ENCODE measurements around the gene SYTL2. TPM values are rescaled to one million over a fixed set of nuclear protein-coding genes. Genes with fewer than 3 reads are reported as not detected.

The SYTL2 gene
- total RNA-seq, 4 donors from 2014 or later = 11.6 to 18.6 (median 14.5) TPM

DNA sequence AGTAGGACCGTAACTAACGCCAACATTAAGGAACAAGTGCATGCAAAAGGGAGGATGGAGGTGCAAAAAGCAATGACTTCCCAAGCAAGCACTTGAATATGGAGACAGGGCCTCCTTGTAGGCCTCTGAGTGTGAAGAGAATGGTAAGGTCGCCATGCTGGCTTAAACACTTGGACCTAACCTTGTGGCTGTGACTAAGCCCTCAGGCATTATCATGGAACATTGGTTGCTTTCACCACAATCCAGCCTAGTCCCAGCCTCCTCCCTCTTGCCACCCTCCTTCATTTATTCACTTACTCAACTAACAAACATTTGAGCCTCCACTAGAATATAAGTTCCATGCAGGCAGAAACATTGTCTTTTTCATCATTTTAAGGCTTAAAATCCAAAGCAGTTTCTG lies 11.9 kb upstream of the SYTL2 start:
- H3K27ac ChIP-seq = no peak overlapping the region
- H3K27me3 ChIP-seq = no peaks in the 10 kb centered on the region
- peaks cover 9% of the 10 kb centered on the region for H3K4me1 ChIP-seq
- WGBS = 93% methylated on average over 3 of the region's 3 CpGs
- no peaks in the 10 kb centered on the region for H3K9me3 ChIP-seq
- TF ChIP-seq EP300 (IDR thresholded peaks at IDR 0.05) (no peak), POLR2AphosphoS5 (IDR thresholded peaks at IDR 0.05) (no peak), POLR2A (IDR thresholded peaks at IDR 0.05) (no peak)
- TF ChIP-seq, protein P1, sequence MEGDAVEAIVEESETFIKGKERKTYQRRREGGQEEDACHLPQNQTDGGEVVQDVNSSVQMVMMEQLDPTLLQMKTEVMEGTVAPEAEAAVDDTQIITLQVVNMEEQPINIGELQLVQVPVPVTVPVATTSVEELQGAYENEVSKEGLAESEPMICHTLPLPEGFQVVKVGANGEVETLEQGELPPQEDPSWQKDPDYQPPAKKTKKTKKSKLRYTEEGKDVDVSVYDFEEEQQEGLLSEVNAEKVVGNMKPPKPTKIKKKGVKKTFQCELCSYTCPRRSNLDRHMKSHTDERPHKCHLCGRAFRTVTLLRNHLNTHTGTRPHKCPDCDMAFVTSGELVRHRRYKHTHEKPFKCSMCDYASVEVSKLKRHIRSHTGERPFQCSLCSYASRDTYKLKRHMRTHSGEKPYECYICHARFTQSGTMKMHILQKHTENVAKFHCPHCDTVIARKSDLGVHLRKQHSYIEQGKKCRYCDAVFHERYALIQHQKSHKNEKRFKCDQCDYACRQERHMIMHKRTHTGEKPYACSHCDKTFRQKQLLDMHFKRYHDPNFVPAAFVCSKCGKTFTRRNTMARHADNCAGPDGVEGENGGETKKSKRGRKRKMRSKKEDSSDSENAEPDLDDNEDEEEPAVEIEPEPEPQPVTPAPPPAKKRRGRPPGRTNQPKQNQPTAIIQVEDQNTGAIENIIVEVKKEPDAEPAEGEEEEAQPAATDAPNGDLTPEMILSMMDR (IDR thresholded peaks at IDR 0.05) = no peak
- no peaks in the 10 kb centered on the region for H3K36me3 ChIP-seq
- no peak for DNase-seq (ENCODE audit: low spot score in 2 of 2)
- no peak overlapping the region for H3K4me3 ChIP-seq

DNA sequence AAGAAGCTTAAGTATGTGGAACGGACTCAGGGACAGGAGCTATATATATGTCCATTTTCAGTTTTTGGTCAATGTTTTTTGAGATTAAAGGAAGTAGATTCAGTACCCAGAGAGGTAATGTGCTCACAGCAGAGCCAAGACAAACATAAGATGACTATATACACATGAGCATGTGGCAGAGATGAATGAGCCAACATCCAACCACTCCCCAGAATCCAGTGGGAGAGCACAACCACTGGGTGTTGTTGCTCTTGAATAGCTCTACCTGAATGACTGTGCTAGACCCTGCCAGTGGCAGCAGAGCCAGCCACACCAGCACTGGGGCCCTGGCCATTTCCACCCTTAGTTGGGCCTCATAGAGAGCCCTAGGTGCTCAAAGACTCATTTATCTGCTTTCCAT lies 10.7 kb upstream of the SYTL2 start:
- Histone ChIP-seq H3K9me3 (no peaks in the 10 kb centered on the region), H3K36me3 (no peaks in the 10 kb centered on the region), H3K27me3 (no peaks in the 10 kb centered on the region), H3K27ac (no peak overlapping the region), H3K4me1 (no peaks in the 10 kb centered on the region), H3K4me3 (no peak overlapping the region)
- no peak for DNase-seq (ENCODE audit: low spot score in 2 of 2)
- 90% methylated on average over 1 of the region's 1 CpG for WGBS
- TF ChIP-seq POLR2A (IDR thresholded peaks at IDR 0.05) = no peak
- TF ChIP-seq EP300 (IDR thresholded peaks at IDR 0.05) = no peak
- no peak for TF ChIP-seq POLR2AphosphoS5 (IDR thresholded peaks at IDR 0.05)
- TF ChIP-seq, protein P1 (IDR thresholded peaks at IDR 0.05) = no peak

DNA sequence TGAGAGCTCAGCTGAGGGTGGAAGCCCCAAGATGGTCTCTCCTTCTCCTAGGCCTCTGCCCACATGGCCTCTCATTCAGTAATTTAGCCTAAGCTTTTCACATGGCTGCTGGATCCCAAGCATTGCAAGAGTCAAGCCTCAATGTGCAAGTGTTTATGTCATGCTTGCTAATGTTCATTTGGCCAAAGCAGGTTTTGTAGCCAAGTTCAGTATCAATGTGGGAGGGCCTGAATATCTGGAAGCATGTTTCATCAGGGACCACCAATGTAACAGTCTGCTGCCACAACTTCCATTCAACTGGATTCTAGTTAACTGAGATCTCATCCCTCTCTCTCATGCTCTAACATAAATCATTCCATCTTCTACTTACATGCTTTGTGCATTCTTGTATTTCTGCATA lies 8.5 kb upstream of the SYTL2 start:
- Histone ChIP-seq H3K36me3 (no peaks in the 10 kb centered on the region), H3K9me3 (no peaks in the 10 kb centered on the region), H3K27me3 (no peaks in the 10 kb centered on the region), H3K4me3 (no peak overlapping the region), H3K27ac (no peak overlapping the region), H3K4me1 (no peaks in the 10 kb centered on the region)
- DNase-seq (ENCODE audit: low spot score in 2 of 2) = no peak
- TF ChIP-seq POLR2A (IDR thresholded peaks at IDR 0.05) = no peak
- TF ChIP-seq POLR2AphosphoS5 (IDR thresholded peaks at IDR 0.05) = no peak
- TF ChIP-seq EP300 (IDR thresholded peaks at IDR 0.05) = no peak
- TF ChIP-seq, protein P1 (IDR thresholded peaks at IDR 0.05) = no peak

DNA sequence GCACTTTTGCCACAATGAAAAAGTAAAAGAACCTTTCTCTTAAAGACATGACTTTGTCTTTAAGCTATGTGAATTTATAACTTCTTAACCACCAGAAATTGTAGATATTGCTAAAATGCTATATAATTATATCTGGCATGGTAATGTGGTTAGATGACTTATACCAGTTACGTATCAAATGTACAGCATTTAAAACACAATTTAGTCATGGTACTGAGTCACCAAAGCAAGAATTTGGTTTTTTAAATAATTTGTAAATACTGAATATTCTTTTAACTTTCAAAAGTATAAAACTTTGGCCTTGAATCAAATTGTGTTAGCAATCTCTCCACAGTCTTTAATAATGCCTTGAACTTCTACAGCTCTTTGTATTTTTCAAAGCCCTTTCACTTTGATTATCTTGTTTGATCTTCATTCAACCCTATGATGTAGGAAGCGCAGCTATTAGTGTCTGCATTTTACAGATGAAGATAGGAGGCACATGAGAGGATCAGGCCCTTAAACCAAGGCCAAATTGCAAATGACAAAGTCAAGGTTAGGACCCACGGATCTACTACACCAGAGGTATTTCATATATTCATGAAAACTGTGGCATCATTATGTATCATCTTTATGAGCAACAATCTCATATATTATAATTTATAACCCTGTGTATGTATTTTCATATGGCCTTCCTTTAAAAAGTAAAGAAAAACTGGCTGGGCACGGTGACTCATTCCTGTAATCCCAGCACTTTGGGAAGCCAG lies 4.4 kb upstream of the SYTL2 start:
- 77% methylated on average over 4 of the region's 4 CpGs for WGBS
- Histone ChIP-seq H3K36me3 (no peaks in the 10 kb centered on the region), H3K4me3 (no peak overlapping the region), H3K27me3 (no peaks in the 10 kb centered on the region), H3K4me1 (peaks cover 9% of the 10 kb centered on the region), H3K9me3 (no peaks in the 10 kb centered on the region), H3K27ac (no peak overlapping the region)
- TF ChIP-seq POLR2AphosphoS5 (IDR thresholded peaks at IDR 0.05) = no peak
- no peak for TF ChIP-seq POLR2A (IDR thresholded peaks at IDR 0.05)
- no peak for DNase-seq (ENCODE audit: low spot score in 2 of 2)

DNA sequence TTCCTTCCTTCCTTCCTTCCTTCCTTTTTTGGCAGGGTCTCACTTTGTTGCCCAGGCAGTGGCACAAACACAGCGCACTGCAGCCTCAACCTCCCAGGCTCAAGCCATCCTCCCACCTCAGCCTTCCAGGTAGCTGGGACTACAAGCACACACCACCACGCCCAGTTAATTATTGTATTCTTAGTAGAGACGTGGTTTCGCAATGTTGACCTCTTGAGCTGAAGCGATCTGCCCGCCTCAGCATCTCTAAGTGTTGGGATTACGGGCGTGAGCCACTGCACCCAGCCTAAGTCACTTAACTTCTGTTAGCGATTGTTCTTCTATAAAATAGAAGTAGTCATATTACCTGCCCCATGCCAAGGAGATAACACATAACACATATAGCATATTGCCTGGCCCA lies 2.8 kb upstream of the SYTL2 start:
- no peaks in the 10 kb centered on the region for H3K36me3 ChIP-seq
- peaks cover 16% of the 10 kb centered on the region for H3K4me1 ChIP-seq
- H3K27me3 ChIP-seq = no peaks in the 10 kb centered on the region
- no peak for DNase-seq (ENCODE audit: low spot score in 2 of 2)
- TF ChIP-seq, protein P1 (IDR thresholded peaks at IDR 0.05) = no peak
- no peak for TF ChIP-seq POLR2AphosphoS5 (IDR thresholded peaks at IDR 0.05)
- TF ChIP-seq EP300 (IDR thresholded peaks at IDR 0.05) = no peak
- no peak for TF ChIP-seq POLR2A (IDR thresholded peaks at IDR 0.05)
- H3K27ac ChIP-seq = no peak overlapping the region
- 75% methylated on average over 9 of the region's 9 CpGs for WGBS
- no peak overlapping the region for H3K4me3 ChIP-seq
- H3K9me3 ChIP-seq = no peaks in the 10 kb centered on the region
